Stimulated activated effector memory CD8-positive, alpha-beta T cell treated with anti-CD3 and anti-CD28 coated beads, Interleukin-12 subunit alpha, Interleukin-12 subunit beta, amount 100 ng/mL, for 72 hours (primary cell): Measurements from ENCODE around the gene SULF2.

Source experiments
- ATAC-seq: fragments of 150-1000 bp; cut with Tn5 transposase; 2 replicates; pipeline ENCODE4 v1.10.0; 2021
- DNase-seq, 2 donors: peaks; one replicate each; pipeline ENCODE4 v3.0.0; 2021 to 2022; ENCODE audit warnings: low spot score in 2 of 2
- H3K27ac Mint-ChIP-seq: one replicate; pipeline ENCODE4 v1.8.0; 2022; ENCODE audit warnings: mild to moderate bottlenecking, mixed read lengths
- H3K36me3 Mint-ChIP-seq: one replicate; pipeline ENCODE4 v1.8.0; 2022; ENCODE audit warnings: mild to moderate bottlenecking, mixed read lengths
- H3K4me1 Mint-ChIP-seq: one replicate; pipeline ENCODE4 v1.8.0; 2022; ENCODE audit warnings: mixed read lengths
- H3K4me3 Mint-ChIP-seq: one replicate; pipeline ENCODE4 v1.8.0; 2022; ENCODE audit warnings: mild to moderate bottlenecking, mixed read lengths
- H3K9me3 Mint-ChIP-seq: one replicate; pipeline ENCODE4 v1.8.0; 2022; ENCODE audit warnings: mixed read lengths

The SULF2 gene

GRCh38 chr20:47614703-47615309 is 170.5 kb downstream of the SULF2 start:
- Mint-ChIP-seq H3K4me3 (no peak overlapping the region), H3K36me3 (peaks cover 42% of the 10 kb centered on the region), H3K4me1 (peaks cover 43% of the 10 kb centered on the region), H3K27ac (peak overlapping the region; percentile 24), H3K9me3 (no peaks in the 10 kb centered on the region)
- no peak for DNase-seq
- ATAC-seq, result no peak

GRCh38 chr20:47612670-47613069 is 172.6 kb downstream of the SULF2 start:
- no peak overlapping the region for H3K4me3 Mint-ChIP-seq
- ATAC-seq, result no peak
- peaks cover 39% of the 10 kb centered on the region for H3K36me3 Mint-ChIP-seq
- H3K27ac Mint-ChIP-seq, result peak overlapping the region; percentile 93
- H3K4me1 Mint-ChIP-seq, result peaks cover 51% of the 10 kb centered on the region
- no peaks in the 10 kb centered on the region for H3K9me3 Mint-ChIP-seq
- DNase-seq, result no peak

- no peak for DNase-seq
- peaks cover 30% of the 10 kb centered on the region for H3K36me3 Mint-ChIP-seq
- H3K4me1 Mint-ChIP-seq, result peaks cover 55% of the 10 kb centered on the region
- H3K4me3 Mint-ChIP-seq, result no peak overlapping the region
- ATAC-seq, result no peak
- peak overlapping the region; percentile 93 for H3K27ac Mint-ChIP-seq
- no peaks in the 10 kb centered on the region for H3K9me3 Mint-ChIP-seq
These were observed 173.5 kb downstream of the SULF2 start for GRCh38 chr20:47611785-47612184.

- peak overlapping the region; percentile 93 for H3K27ac Mint-ChIP-seq
- no peak for DNase-seq
- peaks cover 63% of the 10 kb centered on the region for H3K4me1 Mint-ChIP-seq
- no peaks in the 10 kb centered on the region for H3K9me3 Mint-ChIP-seq
- H3K36me3 Mint-ChIP-seq, result peaks cover 24% of the 10 kb centered on the region
- H3K4me3 Mint-ChIP-seq, result peak overlapping the region; percentile 46
- peak; percentile 58 for ATAC-seq
These were observed 174.4 kb downstream of the SULF2 start for GRCh38 chr20:47610945-47611250.

DNA sequence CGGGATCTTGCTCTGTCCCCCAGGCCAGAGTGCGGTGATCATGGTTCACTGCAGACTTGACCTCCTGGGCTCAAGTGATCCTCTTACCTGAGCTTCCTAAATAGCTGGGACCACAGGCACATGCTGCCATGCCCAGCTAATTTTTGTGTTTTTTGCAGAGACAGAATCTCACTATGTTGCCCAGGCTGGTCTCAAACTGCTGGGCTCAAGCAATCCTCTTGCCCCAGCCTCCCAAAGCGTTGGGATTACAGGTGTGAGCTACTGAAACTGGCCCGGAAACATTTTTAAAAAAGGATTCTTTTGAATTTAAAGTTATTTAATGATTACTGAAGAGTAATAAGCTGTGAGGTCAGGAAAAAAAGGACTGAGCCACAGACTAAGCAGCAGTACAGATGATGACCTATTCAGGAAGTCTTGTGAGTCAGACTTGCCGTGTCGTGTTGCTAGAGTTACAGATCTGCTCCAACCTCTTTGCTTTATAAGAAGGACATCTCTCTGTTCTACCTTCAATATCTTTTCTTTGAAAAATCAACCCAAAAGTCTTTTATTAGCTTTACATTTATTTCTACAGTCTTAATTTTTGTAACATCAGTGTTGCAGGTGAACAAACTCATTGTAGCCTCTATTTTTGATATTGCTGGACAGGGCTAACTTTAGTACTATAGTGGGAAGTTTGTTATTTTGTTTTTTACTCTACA is 174.9 kb downstream of the SULF2 start:
- Mint-ChIP-seq H3K27ac (peak overlapping the region; percentile 93), H3K36me3 (peaks cover 24% of the 10 kb centered on the region), H3K4me1 (peaks cover 68% of the 10 kb centered on the region), H3K9me3 (no peaks in the 10 kb centered on the region), H3K4me3 (peak overlapping the region; percentile 46)
- peak; percentile 98 for ATAC-seq
- DNase-seq, result peak; percentile 20 to 67

- DNase-seq, result no peak
- Mint-ChIP-seq H3K9me3 (no peaks in the 10 kb centered on the region), H3K36me3 (peaks cover 24% of the 10 kb centered on the region), H3K4me1 (peaks cover 71% of the 10 kb centered on the region), H3K4me3 (peak overlapping the region; percentile 5), H3K27ac (peak overlapping the region; percentile 93)
- ATAC-seq, result no peak
These were observed 176.3 kb downstream of the SULF2 start for GRCh38 chr20:47609001-47609400.
